RKO (cell line): ENCODE data around the gene KLC3.

Experiments
- DNase-seq: peaks from one replicate; pipeline ENCODE4 v3.0.0-alpha.2; 2016; ENCODE audit warnings: low spot score

KLC3 gene

DNA sequence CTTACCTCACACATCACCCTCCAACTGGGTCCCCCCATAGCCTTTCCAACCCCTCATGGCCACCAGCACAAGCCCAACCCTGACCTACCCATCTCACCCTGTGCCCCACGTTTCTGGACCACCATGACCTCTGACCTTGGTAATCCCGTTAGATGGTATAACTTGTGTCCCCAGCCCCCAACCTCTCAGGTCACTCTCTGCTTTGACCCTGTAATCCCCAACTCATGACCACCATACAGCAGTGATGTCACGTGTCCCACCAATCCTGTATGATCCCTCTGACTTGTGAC is 8.5 kb downstream of the KLC3 start:
- DNase-seq = no peak

DNA sequence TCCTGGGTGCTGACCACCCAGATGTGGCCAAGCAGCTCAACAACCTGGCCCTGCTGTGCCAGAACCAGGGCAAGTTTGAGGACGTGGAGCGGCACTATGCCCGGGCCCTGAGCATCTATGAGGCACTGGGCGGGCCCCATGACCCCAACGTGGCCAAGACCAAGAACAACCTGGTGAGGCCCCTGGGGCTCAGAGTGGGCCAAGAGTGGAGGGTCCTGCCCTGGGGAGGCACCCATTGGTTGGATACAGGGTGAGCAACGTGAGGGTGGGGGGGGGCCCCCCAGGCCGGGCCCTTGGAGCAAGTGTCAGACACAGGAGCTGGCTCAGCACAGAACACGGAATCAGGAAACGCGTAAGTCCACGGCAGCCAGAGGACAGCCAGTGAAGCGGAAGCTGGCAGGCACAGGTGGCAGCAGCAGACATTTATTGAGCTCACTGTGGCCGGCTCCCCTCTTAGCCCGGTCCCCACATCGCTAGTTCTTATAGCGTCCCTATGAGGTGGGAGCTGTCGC is 8.9 kb downstream of the KLC3 start:
- no peak for DNase-seq

DNA sequence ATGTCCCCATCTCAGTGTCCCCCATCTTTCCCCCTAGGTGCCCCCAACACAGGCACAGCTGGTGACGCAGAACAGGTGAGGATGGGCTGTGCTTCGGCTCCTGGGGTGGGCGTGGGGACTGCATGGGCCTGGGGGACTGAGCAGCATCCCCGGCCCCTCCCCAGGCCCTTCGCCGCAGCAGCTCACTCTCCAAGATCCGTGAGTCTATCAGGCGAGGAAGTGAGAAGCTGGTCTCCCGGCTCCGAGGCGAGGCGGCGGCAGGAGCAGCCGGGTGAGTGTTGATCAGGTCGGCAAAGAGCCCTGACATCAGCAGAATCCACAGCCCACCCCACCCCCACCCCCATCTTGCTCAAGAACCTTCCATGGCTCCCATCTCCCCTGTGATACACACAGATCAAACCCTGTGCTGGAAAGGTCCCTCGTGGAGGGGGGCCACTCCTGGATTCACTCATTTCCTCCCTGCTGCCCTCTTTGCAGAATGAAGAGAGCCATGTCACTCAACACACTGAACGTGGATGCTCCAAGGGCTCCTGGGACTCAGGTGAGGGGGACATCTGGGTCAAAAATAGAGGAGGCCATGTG is 10.0 kb downstream of the KLC3 start:
- no peak for DNase-seq

DNA sequence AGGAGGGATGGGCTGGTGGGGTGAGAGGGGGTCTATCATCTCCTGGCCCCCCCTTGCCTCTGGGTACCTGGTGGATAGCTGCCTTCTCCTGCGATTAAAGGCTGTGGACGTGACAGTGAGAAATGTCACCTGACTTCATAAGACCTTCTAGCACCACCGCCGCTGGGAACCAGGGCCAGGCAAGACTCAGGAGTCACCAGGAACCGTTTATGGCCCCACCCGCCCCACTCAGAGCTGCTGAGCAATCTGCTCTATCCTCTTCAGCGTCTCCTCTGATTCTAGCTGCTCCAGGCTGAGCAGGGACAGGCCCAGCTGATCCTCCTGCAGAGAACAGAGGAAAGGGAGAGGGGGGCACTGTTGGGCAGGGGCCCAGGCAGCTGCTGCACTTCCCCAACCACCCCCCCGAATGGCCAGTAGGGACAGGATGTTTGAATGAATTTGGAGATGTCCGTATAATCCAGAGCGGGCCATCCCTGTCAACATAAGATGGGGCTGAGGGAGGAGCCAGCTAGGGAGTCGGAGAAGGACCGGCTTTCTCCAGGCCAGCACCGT is 10.9 kb downstream of the KLC3 start:
- DNase-seq = no peak

DNA sequence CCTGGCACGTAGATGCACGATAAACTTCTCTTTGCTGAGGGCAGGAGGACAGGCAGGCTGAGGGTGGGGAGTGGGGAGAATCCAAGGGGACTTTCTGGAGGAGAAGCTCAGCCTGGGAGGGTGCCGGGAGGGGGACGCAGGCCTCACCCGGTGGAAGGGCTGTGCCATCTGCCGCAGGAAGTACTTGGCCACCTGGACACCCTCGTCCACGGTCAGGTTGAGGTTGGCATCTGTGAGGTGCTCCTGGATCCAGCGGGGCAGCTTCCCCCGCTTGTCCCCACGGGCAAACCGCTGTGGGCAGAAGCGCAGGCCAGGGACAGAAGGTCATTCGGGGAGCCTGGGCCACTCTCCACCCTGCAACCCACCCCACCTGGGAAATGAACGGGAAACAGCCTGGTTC is 11.5 kb downstream of the KLC3 start:
- no peak for DNase-seq

DNA sequence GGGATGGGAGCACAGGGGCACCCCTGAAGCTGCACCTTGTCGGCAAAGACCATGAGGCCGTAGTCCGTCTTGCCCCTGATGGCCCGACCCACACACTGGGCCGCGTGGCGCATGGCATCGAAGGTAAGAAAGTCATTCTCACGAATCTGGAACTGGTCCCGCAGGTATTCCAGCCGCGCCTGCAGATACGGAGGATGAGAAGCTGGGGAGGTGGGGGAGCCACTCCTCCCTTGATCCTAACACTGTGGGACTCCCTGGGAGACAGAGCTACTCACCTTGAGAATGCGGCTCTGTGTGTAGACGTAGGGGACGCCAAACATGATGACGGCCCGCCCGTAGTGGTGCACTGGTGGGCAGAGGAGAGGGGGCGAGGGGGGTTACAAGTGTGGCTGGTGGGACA is 11.9 kb downstream of the KLC3 start:
- no peak for DNase-seq

DNA sequence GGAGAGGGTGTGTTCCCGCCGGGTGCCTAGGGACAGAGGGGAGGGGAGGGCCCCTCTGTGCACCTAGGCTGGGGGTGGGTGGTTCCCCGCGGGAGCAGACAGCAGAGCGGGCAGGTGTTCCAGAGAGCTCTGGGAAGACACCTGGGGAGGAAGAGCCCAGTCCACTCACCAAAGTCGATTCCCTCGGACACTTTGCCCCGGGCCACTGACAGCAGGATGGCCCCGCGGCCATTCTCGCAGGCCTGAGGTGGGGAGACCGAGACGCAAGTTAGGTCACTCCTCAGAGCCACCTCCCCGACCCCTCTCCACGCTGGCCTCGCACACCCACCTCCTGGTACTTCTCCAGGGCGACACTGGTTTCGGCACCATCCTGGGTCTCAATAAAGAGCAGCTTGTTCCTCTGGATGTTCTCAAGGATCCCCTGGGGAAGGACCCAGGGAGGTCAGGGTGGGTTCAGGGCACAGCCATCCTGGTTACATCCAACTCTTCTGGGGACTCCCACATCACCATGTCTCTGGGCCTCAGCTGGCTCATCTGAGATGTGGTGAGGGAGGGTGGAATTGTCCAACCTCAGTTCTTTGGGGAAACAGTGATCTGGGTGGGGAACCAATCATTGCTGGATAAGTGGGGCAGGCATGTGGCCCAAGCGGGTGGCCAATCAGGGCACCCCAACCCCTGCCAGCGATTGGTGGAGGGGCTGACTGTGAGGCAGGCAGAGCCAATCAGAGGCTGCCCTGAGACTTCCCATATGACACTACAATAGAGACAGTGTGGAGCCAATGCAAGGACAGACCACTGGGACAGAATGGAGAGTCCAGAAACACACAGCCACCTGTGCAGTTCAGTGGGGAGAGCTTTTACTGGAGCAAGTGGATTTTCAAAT is 12.6 kb downstream of the KLC3 start:
- DNase-seq = no peak

DNA sequence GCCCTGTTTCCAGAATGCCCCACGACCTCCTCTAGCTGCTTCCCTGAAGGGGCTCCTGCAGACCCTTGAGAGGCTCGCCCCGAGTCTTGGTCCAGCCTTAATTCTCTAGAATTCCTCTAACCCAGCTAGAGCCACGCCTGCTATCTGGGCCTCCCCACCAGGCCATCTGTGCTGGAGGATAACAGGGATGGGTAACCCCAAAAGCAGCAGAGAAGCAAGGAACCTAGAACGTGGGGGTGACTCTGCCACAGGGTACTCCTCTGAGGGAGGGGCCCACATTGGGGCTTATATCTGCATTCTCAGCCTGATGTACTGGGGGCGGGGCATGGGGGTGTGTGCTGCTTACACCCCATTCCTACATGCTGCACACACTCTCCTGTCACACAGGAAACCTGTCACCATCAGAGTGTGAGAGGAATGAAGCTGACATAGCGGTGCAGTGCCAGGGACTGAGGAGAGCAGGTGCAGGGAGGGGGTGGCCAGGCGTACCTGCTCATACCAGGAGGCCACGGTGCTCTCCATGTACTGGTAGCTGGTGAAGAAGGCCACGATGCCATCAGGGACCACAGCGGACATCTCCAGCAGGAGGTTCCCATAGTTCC is 13.8 kb downstream of the KLC3 start:
- DNase-seq = no peak

DNA sequence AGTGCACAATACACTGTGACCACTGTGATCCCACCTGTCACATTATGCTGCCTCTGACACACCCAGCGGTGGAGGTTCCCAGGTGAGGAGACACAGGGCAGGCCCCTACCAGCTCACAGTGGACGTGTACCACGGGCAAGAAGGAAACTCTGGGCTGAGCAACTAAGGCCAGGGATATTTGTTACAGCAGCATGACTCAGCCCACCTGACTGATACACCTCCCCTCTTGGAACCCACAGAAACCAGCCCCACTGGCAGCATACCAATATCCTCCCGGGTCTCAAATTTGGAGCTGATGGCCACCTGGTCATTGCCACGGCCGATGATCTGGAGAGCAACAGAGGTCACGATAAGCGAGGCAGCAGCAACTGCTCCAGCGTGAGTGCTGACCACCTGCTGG is 14.9 kb downstream of the KLC3 start:
- DNase-seq = no peak

DNA sequence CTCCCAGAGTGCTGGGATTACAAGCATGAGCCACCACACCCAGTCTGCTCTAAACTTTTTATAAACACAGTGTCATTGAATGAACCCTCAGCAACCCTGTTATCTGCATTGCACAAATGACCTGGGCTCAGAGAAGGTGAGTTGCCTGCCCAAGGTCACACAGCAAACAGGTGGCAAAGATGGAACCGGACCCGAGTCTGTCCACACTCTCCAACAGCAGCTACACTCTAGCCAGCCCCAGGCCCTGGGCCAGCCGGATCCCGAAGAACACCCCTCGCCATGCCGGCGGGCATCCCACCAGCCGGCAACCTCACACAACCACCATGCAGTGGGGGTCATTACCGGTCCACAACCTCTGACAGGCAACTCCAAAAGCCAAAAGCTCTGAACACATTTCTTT is 15.4 kb downstream of the KLC3 start:
- DNase-seq = no peak

DNA sequence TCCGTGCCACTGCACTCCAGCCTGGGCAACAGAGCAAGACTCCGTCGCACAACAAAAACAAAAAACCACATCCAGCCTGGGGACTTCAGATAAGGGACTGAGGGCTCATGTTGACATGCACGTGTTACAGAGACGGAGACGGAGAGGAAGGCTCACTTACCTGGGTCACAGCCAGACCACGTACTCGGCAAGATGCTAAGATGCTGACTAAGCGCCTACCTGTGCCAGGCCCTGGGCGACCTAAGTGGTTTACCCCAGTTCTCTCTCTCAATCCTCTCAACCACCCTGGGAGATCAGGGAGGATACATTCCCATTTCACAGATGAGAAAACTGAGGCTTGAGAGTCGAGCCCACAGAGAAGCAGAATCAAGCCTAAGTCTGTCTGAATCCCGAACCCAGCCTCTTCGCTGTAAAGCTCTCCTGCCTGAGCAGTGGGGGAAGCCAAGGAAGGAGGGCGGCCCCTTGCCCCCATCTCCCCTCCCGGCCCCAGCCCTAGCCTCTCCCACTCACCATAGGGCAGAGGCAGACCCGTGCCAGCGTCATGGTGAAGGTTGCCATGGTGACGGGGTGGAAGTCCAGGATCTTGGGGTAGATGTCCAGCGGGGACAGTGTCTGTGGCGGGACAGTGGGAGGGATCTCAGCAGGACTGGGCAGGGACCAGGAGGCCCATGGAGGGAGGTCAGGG is 16.4 kb downstream of the KLC3 start:
- DNase-seq = no peak

DNA sequence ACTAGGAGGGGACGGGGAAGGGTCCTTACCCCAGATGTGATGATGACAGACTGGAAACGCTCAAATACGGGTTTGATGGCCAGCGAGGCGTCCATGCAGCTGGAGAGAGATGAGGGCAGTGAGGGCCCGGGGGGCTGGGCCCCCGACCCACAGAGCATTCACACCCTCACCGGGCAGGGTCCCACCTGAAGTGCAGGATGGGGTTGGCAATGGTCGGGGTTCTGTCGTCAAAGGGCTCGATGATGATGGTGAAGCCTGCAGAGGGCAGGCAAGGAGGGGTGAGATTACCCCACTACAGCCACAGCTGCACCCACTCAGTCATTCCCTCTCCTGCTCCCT is 16.9 kb downstream of the KLC3 start:
- no peak for DNase-seq

DNA sequence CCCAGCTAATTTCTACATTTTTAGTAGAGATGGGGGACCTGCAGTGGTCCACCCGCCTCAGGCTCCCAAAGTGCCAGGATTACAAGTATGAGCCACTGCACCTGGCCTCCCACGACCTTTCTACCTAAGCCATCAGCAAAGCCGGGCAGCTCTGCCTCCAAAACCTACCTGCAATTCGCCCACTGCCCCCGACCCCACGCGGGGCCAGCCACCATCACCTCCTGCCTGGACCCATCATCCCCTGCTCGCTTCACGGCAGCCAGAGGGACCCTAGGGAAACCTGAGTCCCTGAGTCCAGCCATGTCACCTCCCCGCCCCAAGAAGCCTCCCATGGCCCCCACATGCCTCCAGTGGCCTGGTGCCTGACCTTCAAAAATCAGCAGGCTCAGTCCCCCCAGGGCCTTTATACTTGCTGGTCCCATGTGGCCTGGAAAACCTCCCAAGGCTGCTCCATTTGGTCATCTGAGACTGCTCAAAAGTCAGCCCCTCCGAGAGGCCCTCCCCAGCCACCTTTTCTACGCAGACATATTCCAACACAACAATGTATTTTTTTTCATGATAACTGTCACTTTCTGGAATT is 17.8 kb downstream of the KLC3 start:
- no peak for DNase-seq

DNA sequence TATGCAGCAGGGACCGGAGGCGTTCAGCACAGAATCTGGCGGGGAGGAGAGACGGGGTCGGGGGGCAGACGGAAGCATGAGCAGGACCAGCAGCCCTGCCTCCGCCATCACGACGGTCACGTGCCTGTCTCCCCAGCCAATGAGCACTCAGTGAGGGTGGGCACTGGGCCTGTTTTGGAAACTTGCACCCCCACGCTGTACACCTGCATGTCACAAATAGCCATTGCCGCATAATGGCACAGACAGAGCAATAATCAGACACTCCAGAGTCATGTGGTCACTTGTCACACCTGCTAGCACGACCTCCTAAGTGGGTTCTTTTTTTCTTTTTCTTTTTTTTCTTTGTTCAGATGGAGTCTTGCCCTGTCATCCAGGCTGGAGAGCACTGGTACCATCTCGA is 21.1 kb downstream of the KLC3 start:
- DNase-seq = no peak

DNA sequence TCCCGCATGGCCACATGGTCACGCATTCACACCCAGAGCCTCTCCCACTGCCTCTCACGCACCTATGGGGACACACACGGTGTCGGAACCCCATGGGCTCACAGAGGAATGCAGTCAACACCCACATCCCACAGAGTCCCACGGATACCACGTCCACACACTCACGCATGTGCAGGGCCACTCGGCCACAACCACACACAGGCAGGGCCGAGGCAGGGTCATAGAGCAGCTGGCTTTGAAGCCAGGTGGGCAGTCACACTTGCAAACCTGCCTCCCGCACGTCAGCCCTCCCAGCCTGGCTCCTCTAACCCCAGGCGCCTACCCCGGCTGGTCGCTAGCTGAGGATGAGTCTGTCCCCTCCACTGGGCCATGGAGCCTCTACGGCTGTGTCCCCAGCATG is 21.7 kb downstream of the KLC3 start:
- no peak for DNase-seq

DNA sequence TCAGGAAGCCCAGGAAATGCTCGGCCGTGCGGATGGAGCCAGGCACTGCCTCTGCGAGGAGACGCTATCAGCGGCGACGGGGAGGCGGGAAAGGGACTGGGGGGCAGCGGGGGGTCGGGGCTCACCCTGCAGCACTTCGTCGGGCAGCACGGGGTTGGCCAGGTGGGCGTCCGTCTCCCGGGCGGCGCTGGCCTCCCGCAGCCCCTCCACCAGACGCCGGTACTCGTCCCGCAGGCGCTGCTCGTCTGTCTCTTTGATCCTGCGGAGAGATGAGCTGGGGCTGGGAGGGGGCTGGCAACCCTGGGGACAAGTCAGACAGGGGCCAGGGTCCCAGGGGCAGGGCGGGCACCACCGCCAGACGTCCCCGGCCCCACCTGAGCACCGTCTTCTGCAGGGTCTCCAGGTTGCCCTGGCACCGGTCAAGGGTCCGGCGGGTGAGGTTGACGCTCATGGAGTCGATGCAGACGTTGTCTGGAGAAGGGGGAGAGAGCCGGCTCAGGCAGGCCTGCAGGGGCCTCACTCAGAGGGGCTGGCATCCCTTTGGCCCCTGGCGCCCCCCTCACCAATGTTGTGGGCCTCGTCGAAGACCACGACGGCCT is 23.4 kb downstream of the KLC3 start:
- DNase-seq = no peak

DNA sequence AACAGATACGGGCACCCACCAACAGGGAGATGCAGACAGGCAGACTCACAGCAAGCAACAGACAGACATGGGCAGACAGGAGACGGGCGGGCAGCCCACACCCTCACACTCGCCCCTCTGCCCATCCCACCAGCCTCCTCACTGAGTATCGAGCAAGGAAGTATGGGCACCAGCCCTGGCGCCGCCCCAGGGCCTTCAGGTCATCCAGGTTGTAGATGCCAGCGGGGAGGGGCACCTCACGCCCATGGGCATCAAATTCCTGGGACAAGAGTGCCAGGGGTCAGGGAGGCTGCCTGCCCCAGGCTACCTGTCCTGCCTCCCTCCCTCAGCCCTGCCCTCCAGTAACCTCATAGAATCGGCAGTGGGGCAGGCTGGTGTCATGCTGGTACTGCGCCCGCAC is 24.1 kb downstream of the KLC3 start:
- DNase-seq = no peak

DNA sequence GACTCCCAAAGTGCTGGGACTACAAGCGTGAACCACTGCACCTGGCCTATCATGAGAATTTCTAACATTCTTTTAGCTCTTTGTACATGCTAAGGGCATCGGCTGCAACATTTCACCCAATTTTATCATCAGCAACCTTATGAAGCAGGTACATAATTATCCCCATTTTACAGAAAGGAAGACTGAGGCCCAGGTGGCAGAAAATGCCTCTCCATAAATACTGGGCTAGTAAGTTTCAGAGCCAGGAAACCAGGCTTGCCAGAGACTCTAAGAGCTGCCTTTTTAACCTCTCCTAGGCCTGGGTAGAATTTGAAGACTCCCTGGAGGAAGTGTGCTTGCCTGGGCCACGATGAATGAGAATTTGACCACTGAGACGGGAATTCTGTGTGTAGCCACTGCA is 27.6 kb downstream of the KLC3 start:
- no peak for DNase-seq

DNA sequence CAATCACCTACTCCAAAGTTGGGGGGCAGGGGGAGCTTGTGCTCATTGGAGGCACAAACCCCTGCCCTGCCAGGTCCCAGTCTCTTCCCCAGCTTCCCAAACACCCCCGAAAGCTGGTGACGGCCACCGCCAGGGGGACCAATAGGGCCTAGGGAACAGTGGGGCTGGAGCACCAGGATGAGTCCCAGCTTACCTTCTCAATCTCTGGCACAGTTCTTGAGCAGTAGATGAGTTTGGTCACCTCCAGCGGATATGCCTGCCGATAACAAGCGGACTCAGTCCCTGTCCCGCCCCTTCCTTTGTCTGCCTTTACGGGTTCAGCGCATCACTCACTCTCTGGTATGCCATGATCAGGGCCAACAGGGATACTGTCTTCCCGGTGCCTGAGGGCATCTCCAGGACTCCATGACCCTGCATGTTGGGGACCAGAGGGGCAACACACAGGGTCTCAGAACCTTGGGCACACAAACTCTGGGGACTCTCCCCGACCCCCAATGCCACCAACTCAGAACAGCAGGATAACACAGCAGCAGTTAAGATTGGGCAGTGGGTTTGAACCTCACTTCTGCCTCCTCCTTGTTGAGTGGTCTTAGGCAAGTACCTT is 28.3 kb downstream of the KLC3 start:
- peak; percentile 34 for DNase-seq

DNA sequence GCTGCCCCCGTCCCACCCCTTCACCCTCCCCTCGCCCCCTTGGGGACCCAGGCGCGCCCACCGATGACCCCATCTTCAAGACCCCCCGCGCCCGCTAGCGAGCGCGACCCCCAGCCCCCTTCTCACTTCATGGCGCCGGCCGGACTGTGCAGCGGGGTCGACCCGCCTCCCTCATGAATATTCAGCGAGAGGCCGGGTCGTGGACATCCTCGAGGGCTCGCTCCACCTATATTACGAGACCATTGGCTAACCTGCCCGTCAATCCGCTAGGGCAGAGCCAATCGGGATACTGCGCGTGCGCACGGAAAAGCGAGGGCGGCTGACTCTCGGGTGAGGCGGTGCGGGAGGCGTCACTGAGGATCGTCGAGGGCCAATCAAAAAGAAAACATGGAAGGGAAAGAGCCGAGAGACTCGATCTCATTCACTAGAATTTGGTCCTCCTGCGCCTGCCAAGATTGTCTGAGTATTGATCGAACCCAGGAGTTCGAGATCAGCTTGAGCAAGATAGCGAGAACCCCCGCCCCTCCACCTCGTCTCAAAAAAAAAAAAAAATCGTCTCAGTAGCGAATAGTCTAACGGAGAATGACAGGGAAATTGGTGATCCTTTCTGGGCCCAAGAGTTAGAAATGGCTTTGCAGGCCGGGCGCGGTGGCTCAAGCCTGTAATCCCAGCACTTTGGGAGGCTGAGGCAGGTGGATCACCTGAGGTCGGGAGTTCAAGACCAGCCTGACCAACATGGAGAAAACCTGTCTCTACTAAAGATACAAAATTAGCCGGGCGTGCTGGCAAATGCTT is 30.1 kb downstream of the KLC3 start, which contains the start of gene ERCC2:
Gene ERCC2, minus strand, starts transcription at position 164 of the 795 bp plus-strand sequence. Its CDS starts 33 bp downstream, at position 131.
- peak; percentile 97 for DNase-seq
